ENCODE measurements around the gene BTBD6.
"Not testable (repeated sequence)": the region's sequence is repeated elsewhere in the genome, so short reads cannot be mapped to it uniquely, and the experiment has no call there.

BTBD6 gene

GRCh38 chr14:105297311-105297710, 49.0 kb downstream of the BTBD6 start:
- H3K36me3 ChIP-seq (ENCODE audit: control insufficient read depth, insufficient read depth, low read length); H3K9ac ChIP-seq (ENCODE audit: low read length); H3K9me3 ChIP-seq (ENCODE audit: control insufficient read depth, low read length); H3K4me1 ChIP-seq (ENCODE audit: control insufficient read depth, insufficient read depth, low read length); H3K4me3 ChIP-seq (ENCODE audit: low read length); H3K27me3 ChIP-seq (ENCODE audit: control insufficient read depth, insufficient read depth, low read length): not testable (repeated sequence)

- Histone ChIP-seq H3K9me3 (ENCODE audit: control insufficient read depth, low read length) (no peaks in the 10 kb centered on the region), H3K4me3 (ENCODE audit: low read length) (peak overlapping the region; percentile 33), H3K4me1 (ENCODE audit: control insufficient read depth, insufficient read depth, low read length) (peaks cover 8% of the 10 kb centered on the region), H3K36me3 (ENCODE audit: control insufficient read depth, insufficient read depth, low read length) (no peaks in the 10 kb centered on the region), H3K9ac (ENCODE audit: low read length) (peak overlapping the region; percentile 81), H3K27me3 (ENCODE audit: control insufficient read depth, insufficient read depth, low read length) (no peaks in the 10 kb centered on the region)
Measured at GRCh38 chr14:105299654-105300541, 51.6 kb downstream of the BTBD6 start.
